ENCODE measurements around the gene ZNF780A. TPM values are rescaled to one million over a fixed set of nuclear protein-coding genes. Genes with fewer than 3 reads are reported as not detected.

ZNF780A gene
- total RNA-seq, 4 donors from 2014 or later, result 12.3 to 15.6 (median 13.0) TPM

DNA sequence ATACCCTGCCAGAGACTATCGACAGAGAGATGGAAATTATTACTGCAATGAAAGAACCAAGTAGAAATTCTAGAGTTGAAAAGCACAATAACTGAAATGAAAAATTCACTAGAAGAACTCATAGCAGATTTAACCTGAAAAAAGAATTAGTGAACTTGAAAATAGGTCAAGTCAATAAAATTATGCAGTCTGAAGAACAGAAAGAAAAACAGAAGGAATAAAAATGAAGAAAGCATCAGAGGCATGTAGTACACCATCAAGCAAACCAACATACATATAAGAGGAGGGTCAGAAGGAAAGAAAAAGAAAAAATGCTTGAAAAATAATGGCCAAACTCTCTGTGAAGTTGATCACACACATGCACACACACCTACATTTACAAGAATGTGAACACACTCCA, 31.1 kb downstream of the ZNF780A start:
- H3K27ac ChIP-seq, result no peak overlapping the region
- intact Hi-C loops (cut with DNase I), result no loop called here
- peaks cover 0 to 20% (median 12%) of the 10 kb centered on the region in 3 donors for H3K4me1 ChIP-seq
- H3K27me3 ChIP-seq, result no peaks in the 10 kb centered on the region
- H3K36me3 ChIP-seq, result no peaks in the 10 kb centered on the region
- 86 to 100% methylated on average over 1 of the region's 1 CpG for WGBS, 2 donors
- TF ChIP-seq POLR2A (IDR thresholded peaks at IDR 0.05), result no peak
- TF ChIP-seq, protein P1, sequence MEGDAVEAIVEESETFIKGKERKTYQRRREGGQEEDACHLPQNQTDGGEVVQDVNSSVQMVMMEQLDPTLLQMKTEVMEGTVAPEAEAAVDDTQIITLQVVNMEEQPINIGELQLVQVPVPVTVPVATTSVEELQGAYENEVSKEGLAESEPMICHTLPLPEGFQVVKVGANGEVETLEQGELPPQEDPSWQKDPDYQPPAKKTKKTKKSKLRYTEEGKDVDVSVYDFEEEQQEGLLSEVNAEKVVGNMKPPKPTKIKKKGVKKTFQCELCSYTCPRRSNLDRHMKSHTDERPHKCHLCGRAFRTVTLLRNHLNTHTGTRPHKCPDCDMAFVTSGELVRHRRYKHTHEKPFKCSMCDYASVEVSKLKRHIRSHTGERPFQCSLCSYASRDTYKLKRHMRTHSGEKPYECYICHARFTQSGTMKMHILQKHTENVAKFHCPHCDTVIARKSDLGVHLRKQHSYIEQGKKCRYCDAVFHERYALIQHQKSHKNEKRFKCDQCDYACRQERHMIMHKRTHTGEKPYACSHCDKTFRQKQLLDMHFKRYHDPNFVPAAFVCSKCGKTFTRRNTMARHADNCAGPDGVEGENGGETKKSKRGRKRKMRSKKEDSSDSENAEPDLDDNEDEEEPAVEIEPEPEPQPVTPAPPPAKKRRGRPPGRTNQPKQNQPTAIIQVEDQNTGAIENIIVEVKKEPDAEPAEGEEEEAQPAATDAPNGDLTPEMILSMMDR (IDR thresholded peaks at IDR 0.05), result no peak
- peaks cover 0 to 21% (median 7%) of the 10 kb centered on the region in 3 donors for H3K9me3 ChIP-seq
- no peak for DNase-seq
- H3K4me3 ChIP-seq, result no peak overlapping the region

DNA sequence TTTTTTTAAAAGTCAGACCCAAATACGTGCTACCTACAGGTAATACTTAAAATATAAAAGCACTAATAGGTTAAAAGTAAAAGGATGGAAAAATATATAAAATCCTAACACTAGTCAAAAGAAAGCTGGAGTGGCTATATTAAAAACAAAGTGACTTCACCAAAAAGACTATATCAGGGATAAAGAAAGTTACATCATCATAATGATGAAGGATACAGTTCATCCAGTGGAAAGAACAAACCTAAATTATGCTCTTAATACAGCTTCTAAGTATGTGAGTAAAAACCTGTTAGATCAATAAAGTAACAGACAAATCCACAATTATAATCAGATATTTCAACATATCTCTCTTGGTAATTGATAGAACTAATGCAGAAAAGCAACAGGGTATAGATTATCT, 33.6 kb downstream of the ZNF780A start:
- 81 to 94% methylated on average over 1 of the region's 1 CpG for WGBS, 2 donors
- no peak for DNase-seq
- peaks cover 0 to 30% (median 14%) of the 10 kb centered on the region in 3 donors for H3K4me1 ChIP-seq
- H3K27me3 ChIP-seq, result no peaks in the 10 kb centered on the region
- peaks cover 0 to 16% (median 7%) of the 10 kb centered on the region in 3 donors for H3K9me3 ChIP-seq
- H3K36me3 ChIP-seq, result no peaks in the 10 kb centered on the region
- no peak overlapping the region for H3K4me3 ChIP-seq
- TF ChIP-seq, protein P1 (IDR thresholded peaks at IDR 0.05), result no peak
- intact Hi-C loops (cut with DNase I), result no loop called here
- no peak overlapping the region for H3K27ac ChIP-seq

DNA sequence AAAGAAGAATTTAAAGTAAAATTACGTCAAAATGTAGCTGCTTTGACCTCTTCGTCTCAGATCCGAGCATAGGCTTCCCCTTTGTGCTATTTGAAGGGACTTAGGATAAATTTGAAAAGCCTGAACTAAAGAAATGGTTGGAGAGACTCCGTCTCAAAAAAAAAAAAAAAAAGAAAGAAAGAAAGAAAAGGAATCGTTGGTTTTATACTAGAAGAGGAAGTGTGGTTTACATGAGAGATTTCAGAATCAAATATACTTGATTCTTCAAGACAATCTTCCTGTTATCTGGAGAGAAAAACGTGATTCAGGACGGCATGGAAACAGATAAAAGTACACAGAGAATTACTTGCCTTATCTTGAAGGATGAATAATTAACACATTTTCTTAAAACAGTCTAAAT, 34.2 kb downstream of the ZNF780A start:
- Histone ChIP-seq H3K27ac (peak overlapping the region in 3 of 4 donors; percentile 71 to 80 (median 75)), H3K4me1 (peaks cover 0 to 30% (median 14%) of the 10 kb centered on the region in 3 donors), H3K9me3 (peaks cover 0 to 20% (median 7%) of the 10 kb centered on the region in 3 donors), H3K36me3 (no peaks in the 10 kb centered on the region), H3K4me3 (peak overlapping the region; percentile 41 to 89 (median 71)), H3K27me3 (no peaks in the 10 kb centered on the region)
- TF ChIP-seq, protein P1 (IDR thresholded peaks at IDR 0.05), result no peak
- TF ChIP-seq POLR2A (IDR thresholded peaks at IDR 0.05), result no peak
- 4% methylated on average over 7 of the region's 7 CpGs for WGBS, 2 donors
- DNase-seq, result no peak
- intact Hi-C loops (cut with DNase I), result no loop called here

DNA sequence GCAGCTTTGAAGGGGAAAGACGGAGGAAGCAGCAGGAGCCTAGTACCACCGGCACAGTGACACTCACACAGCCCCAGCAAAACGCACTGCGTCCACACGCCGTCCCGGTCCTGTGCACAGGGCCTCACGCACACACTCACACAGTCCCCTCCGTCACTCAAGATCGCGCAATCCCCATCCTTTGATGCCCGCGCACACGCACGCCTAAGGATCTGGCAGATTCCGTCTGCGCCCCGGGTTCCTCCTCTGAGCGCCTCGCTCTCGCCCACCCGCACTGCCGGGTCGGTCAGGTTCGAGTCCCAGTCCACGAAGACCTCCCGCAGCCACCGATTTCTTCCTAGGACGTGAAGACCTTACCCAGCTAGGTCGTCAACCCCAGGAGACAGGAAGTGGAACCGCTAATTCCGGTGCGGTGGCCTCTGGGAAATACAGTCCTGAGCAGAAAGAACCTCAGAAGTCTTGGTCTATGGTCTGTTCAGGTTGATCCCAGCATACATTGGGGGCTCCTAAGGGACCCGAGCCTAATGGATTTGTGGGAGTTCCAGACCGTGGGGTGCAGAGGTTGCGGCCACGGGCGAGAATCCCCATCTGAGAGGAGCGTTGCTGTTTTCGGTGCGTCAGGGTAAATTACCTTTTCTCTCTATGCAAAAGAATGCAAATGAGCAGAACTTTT, 34.8 kb downstream of the ZNF780A start, which contains the start of gene ZNF780B:
Gene ZNF780B, minus strand, starts transcription at position 400 of the 673 bp plus-strand sequence. CDS start 5,899 bp downstream, outside the sequence.
- H3K4me1 ChIP-seq, result peaks cover 0 to 30% (median 14%) of the 10 kb centered on the region in 3 donors
- intact Hi-C loops (cut with DNase I), result no loop called here
- TF ChIP-seq, protein P1 (IDR thresholded peaks at IDR 0.05), result peak in 1 of 6 experiments; percentile 10
- TF ChIP-seq POLR2A (IDR thresholded peaks at IDR 0.05), result no peak
- peak within 1 kb of the TSS; percentile 41 to 89 (median 71) for H3K4me3 ChIP-seq
- no peaks in the 10 kb centered on the region for H3K36me3 ChIP-seq
- H3K9me3 ChIP-seq, result peaks cover 0 to 20% (median 7%) of the 10 kb centered on the region in 3 donors
- no peaks in the 10 kb centered on the region for H3K27me3 ChIP-seq
- WGBS, 2 donors, result 0% methylated on average over 23 to 24 of the region's 41 CpGs
- peak; percentile 7 for DNase-seq
- peak within 1 kb of the TSS; percentile 34 to 80 (median 73) for H3K27ac ChIP-seq

DNA sequence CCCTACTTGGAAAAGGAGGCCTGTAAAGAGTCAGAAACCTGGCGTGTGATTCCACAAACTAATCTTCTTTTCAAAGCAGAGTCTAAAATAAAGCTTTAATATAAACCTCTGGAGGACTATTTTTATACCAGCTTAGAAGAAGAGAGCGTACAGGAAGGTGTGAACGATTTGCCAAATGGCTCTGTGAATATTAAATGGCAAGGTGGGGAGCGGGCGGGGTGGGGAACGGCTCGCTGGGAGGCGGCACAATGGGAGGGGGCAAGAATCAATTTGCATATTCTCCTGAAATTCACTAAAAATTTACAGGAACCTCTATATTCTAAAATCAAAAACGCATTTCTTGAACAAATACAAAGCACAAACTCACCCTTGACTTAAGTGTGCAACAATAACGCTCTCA, 35.7 kb downstream of the ZNF780A start:
- peaks cover 0 to 30% (median 14%) of the 10 kb centered on the region in 3 donors for H3K4me1 ChIP-seq
- peaks cover 0 to 21% (median 7%) of the 10 kb centered on the region in 3 donors for H3K9me3 ChIP-seq
- H3K4me3 ChIP-seq, result peak overlapping the region; percentile 41 to 89 (median 71)
- peak overlapping the region in 2 of 4 donors; percentile 75 to 80 for H3K27ac ChIP-seq
- 36 to 50% methylated on average over 10 of the region's 10 CpGs for WGBS, 2 donors
- no peak for DNase-seq
- intact Hi-C loops (cut with DNase I), result no loop called here
- TF ChIP-seq, protein P1 (IDR thresholded peaks at IDR 0.05), result no peak
- no peak for TF ChIP-seq POLR2A (IDR thresholded peaks at IDR 0.05)
- H3K27me3 ChIP-seq, result no peaks in the 10 kb centered on the region
- H3K36me3 ChIP-seq, result peaks cover 0 to 8% (median 0%) of the 10 kb centered on the region in 3 donors
